Measurements from ENCODE around the gene MDM2. TPM values are rescaled to one million over a fixed set of nuclear protein-coding genes. Genes with fewer than 3 reads are reported as not detected.

Gene MDM2
- total and polyA plus RNA-seq, 2 donors (not counting 3 experiments of a cell fraction or from before 2014, with no cell fraction given) = 16.7 to 270 TPM

DNA sequence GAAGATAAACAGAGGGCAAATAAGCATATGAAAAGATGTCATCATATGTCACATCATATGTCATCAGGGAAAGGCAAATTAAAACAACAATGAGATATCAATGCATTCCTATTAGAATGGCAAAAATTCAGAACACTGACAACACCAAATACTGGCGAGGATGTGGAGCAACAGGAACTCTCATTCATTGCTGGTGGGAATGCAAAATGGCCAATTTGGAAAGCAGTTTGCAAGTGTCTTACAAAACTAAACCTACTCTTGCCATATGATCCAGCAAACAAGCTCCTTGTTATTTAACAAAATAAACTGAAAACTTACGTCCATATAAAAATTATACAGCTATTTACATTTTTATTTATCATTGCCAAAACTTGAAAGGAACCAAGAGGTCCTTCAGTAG lies 92.3 kb downstream of the MDM2 start:
- Histone ChIP-seq H4K20me1 (replicated peaks; ENCODE audit: control insufficient read depth, extremely low read depth, insufficient read depth, low read length) (no peaks in the 10 kb centered on the region), H3K9me1 (replicated peaks; ENCODE audit: control insufficient read depth, extremely low read depth, insufficient read depth, low read length) (no peaks in the 10 kb centered on the region), H3K4me3 (replicated peaks in 1 of 3; ENCODE audit: insufficient read depth in 1 of 3, low read depth in 1 of 3, low read length in 3 of 3) (no peak overlapping the region), H3K9ac (replicated peaks; ENCODE audit: extremely low read depth, insufficient read depth, low read length) (no peak overlapping the region), H3K79me2 (ENCODE audit: control insufficient read depth, insufficient read depth, low read length) (no peaks in the 10 kb centered on the region), H2AFZ (ENCODE audit: low read depth, low read length) (no peak overlapping the region), H3K36me3 (ENCODE audit: control insufficient read depth in 2 of 2, extremely low read depth in 1 of 2, insufficient read depth in 2 of 2, low read length in 2 of 2) (no peaks in the 10 kb centered on the region), H3K9me3 (replicated peaks; ENCODE audit: control insufficient read depth, insufficient read depth, low read length) (no peaks in the 10 kb centered on the region), H3K27me3 (ENCODE audit: control insufficient read depth in 2 of 2, insufficient read depth in 2 of 2, low read length in 2 of 2) (peaks cover 2 to 10% of the 10 kb centered on the region in 2 experiments), H3K4me2 (ENCODE audit: insufficient read depth, low read length) (no peak overlapping the region), H3K4me1 (ENCODE audit: control insufficient read depth, extremely low read depth, insufficient read depth, low read length) (no peaks in the 10 kb centered on the region), H3K27ac (ENCODE audit: insufficient read depth, low read depth, low read length) (no peak overlapping the region)
- no peak for TF ChIP-seq JUN (IDR thresholded peaks at IDR 0.05; ENCODE audit: borderline replicate concordance, insufficient read depth, insufficient read length, low read depth)
- no peak for TF ChIP-seq POLR2A (IDR thresholded peaks at IDR 0.05; ENCODE audit: low read depth, low read length)
- TF ChIP-seq, protein P1, sequence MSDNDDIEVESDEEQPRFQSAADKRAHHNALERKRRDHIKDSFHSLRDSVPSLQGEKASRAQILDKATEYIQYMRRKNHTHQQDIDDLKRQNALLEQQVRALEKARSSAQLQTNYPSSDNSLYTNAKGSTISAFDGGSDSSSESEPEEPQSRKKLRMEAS (IDR thresholded peaks at IDR 0.05; ENCODE audit: insufficient read depth, insufficient read length) = no peak
- no peak for TF ChIP-seq MYC (IDR thresholded peaks at IDR 0.05; ENCODE audit: low read depth, low read length)
- TF ChIP-seq GATA2 (IDR thresholded peaks at IDR 0.05; ENCODE audit: insufficient read depth, insufficient read length, low read depth, low read length) = no peak
- TF ChIP-seq POLR2AphosphoS5 (IDR thresholded peaks at IDR 0.05; ENCODE audit: insufficient read depth, low read depth, low read length) = no peak
- TF ChIP-seq, protein P2, sequence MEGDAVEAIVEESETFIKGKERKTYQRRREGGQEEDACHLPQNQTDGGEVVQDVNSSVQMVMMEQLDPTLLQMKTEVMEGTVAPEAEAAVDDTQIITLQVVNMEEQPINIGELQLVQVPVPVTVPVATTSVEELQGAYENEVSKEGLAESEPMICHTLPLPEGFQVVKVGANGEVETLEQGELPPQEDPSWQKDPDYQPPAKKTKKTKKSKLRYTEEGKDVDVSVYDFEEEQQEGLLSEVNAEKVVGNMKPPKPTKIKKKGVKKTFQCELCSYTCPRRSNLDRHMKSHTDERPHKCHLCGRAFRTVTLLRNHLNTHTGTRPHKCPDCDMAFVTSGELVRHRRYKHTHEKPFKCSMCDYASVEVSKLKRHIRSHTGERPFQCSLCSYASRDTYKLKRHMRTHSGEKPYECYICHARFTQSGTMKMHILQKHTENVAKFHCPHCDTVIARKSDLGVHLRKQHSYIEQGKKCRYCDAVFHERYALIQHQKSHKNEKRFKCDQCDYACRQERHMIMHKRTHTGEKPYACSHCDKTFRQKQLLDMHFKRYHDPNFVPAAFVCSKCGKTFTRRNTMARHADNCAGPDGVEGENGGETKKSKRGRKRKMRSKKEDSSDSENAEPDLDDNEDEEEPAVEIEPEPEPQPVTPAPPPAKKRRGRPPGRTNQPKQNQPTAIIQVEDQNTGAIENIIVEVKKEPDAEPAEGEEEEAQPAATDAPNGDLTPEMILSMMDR (IDR thresholded peaks at IDR 0.05; ENCODE audit: extremely low read depth in 1 of 2, insufficient read depth in 1 of 2, low read depth in 1 of 2, low read length in 2 of 2) = no peak
- DNase-seq (ENCODE audit: low read depth, low spot score) = no peak
- no peak for FAIRE-seq
- CTCF ChIA-PET = interaction anchor here (1.1 to 1.3 kb wide), 2 partner anchors 170 to 254 kb away, joined by 3 read pairs; no protein-coding TSS in a partner anchor
- dilution Hi-C loops (cut with MboI; ENCODE audit: extremely low pct_ligation_motif_present, low sequenced_read_pairs) (no loop called here), intact Hi-C loops (cut with micrococcal nuclease) (no loop called here)
- POLR2A ChIA-PET = no interaction called here
- BruUV-seq (replicated peaks) = no TSS peak

Other genes starting within 250 kb of the MDM2 start
- 174 and 186 TPM in 2 replicates for gene RAP1B, start 197.3 kb upstream of the MDM2 start, total RNA-seq
- gene RAP1B, start 197.3 kb upstream of the MDM2 start, polyA plus RNA-seq = 95.7 and 147 TPM in 2 replicates
- gene NUP107, start 121.2 kb upstream of the MDM2 start, total RNA-seq = 64.0 and 78.7 TPM in 2 replicates
- 18.0 and 24.0 TPM in 2 replicates for gene NUP107, start 121.2 kb upstream of the MDM2 start, polyA plus RNA-seq
- 9.9 and 13.8 TPM in 2 replicates for gene SLC35E3, start 62.0 kb upstream of the MDM2 start, total RNA-seq
- gene SLC35E3, start 62.0 kb upstream of the MDM2 start, polyA plus RNA-seq = 8.1 and 9.4 TPM in 2 replicates
- not detected in 2 replicates for gene CPM, start 125.0 kb downstream of the MDM2 start, total RNA-seq
- gene CPM, start 125.0 kb downstream of the MDM2 start, polyA plus RNA-seq = not detected in 2 replicates